HEK293T (cell line): ENCODE data around the gene WNK2.

Experiments
- CTCF ChIA-PET: fragments of 350-600 bp; formaldehyde crosslinking; extraction: SDS; loops from one replicate; lab custom pipeline; 2021; ENCODE audit warnings: antibody characterized with exemption, inconsistent platforms; lab: Yijun Ruan, JAX
- POLR2A ChIA-PET: fragments of 350-600 bp; formaldehyde crosslinking; extraction: SDS; loops from one replicate; lab custom pipeline; 2020; ENCODE audit warnings: antibody characterized with exemption, inconsistent platforms; lab: Yijun Ruan, JAX
- DNase-seq: peaks from one replicate; pipeline ENCODE4 v3.0.0; 2012; ENCODE audit warnings: mixed read lengths; ENCODE audit errors: extremely low spot score
- ARNT ChIP-seq: fragments of 450-650 bp; IDR thresholded peaks from 2 replicates; pipeline ENCODE4 v1.6.1; 2017; ENCODE audit warnings: mild to moderate bottlenecking
- BHLHE40 ChIP-seq: fragments of 450-650 bp; IDR thresholded peaks from 2 replicates; pipeline ENCODE4 v1.6.1; 2016; ENCODE audit warnings: mild to moderate bottlenecking, moderate library complexity, borderline replicate concordance
- CTBP1 ChIP-seq: fragments of 450-650 bp; IDR thresholded peaks from 2 replicates; pipeline ENCODE4 v1.6.1; 2016; ENCODE audit warnings: borderline replicate concordance
- ELF4 ChIP-seq: fragments of 450-650 bp; IDR thresholded peaks from 2 replicates; pipeline ENCODE4 v1.6.1; 2017; ENCODE audit warnings: antibody characterized with exemption
- FOXA1 ChIP-seq: fragments of 450-650 bp; IDR thresholded peaks from 2 replicates; pipeline ENCODE4 v1.6.1; 2016; ENCODE audit warnings: mild to moderate bottlenecking
- FOXK2 ChIP-seq: fragments of 450-650 bp; IDR thresholded peaks from 2 replicates; pipeline ENCODE4 v1.6.1; 2016; ENCODE audit warnings: mild to moderate bottlenecking
- FOXM1 ChIP-seq: fragments of 450-650 bp; IDR thresholded peaks from 2 replicates; pipeline ENCODE4 v1.6.1; 2017; ENCODE audit warnings: mild to moderate bottlenecking, borderline replicate concordance
- HDGF ChIP-seq: fragments of 450-650 bp; IDR thresholded peaks from 2 replicates; pipeline ENCODE4 v1.6.1; 2017; ENCODE audit warnings: antibody characterized with exemption, borderline replicate concordance
- L3MBTL2 ChIP-seq: fragments of 450-650 bp; conservative IDR thresholded peaks from 2 replicates; pipeline ENCODE4 v1.6.1; 2016; ENCODE audit warnings: mild to moderate bottlenecking
- LEF1 ChIP-seq: fragments of 450-650 bp; IDR thresholded peaks from 2 replicates; pipeline ENCODE4 v1.6.1; 2017; ENCODE audit warnings: mild to moderate bottlenecking, borderline replicate concordance
- NFRKB ChIP-seq: fragments of 450-650 bp; IDR thresholded peaks from 2 replicates; pipeline ENCODE4 v1.6.1; 2016; ENCODE audit warnings: mild to moderate bottlenecking, moderate library complexity
- PKNOX1 ChIP-seq: fragments of 450-650 bp; IDR thresholded peaks from 2 replicates; pipeline ENCODE4 v1.6.1; 2016
- SP1 ChIP-seq: fragments of 450-650 bp; IDR thresholded peaks from 2 replicates; pipeline ENCODE4 v1.6.1; 2017
- SUZ12 ChIP-seq: fragments of 450-650 bp; IDR thresholded peaks from 2 replicates; pipeline ENCODE4 v1.6.1; 2016; ENCODE audit warnings: mild to moderate bottlenecking
- TARDBP ChIP-seq: fragments of 450-650 bp; IDR thresholded peaks from 2 replicates; pipeline ENCODE4 v1.6.1; 2016
- ZNF384 ChIP-seq: fragments of 450-650 bp; IDR thresholded peaks from 2 replicates; pipeline ENCODE4 v1.6.1; 2016

The WNK2 gene

GRCh38 chr9:93230185-93230584 lies 46.2 kb downstream of the WNK2 start:
- TF ChIP-seq NFRKB: no peak
- TF ChIP-seq ARNT: no peak
- TF ChIP-seq ELF4: no peak
- no peak for TF ChIP-seq FOXK2
- no peak for TF ChIP-seq LEF1
- no peak for TF ChIP-seq SP1
- no peak for TF ChIP-seq FOXA1
- TF ChIP-seq SUZ12: no peak
- TF ChIP-seq FOXM1: no peak
- no peak for TF ChIP-seq TARDBP
- ChIA-PET POLR2A (no interaction called here), CTCF (interaction anchor here (0.6 kb wide), 1 partner anchor 58 kb away, joined by 3 read pairs; no protein-coding TSS in a partner anchor)
- DNase-seq: no peak

- CTCF ChIA-PET: interaction anchor here (0.6 kb wide), 1 partner anchor 57 kb away, joined by 3 read pairs; no protein-coding TSS in a partner anchor
- POLR2A ChIA-PET: no interaction called here
- TF ChIP-seq L3MBTL2: no peak
- TF ChIP-seq FOXM1: no peak
- no peak for TF ChIP-seq ARNT
- no peak for TF ChIP-seq FOXA1
- TF ChIP-seq BHLHE40: no peak
- TF ChIP-seq SUZ12: no peak
- TF ChIP-seq ELF4: no peak
- TF ChIP-seq FOXK2: no peak
- TF ChIP-seq CTBP1: no peak
- no peak for TF ChIP-seq ZNF384
- no peak for TF ChIP-seq TARDBP
- no peak for TF ChIP-seq SP1
- no peak for TF ChIP-seq NFRKB
- no peak for TF ChIP-seq HDGF
- TF ChIP-seq LEF1: no peak
- TF ChIP-seq PKNOX1: no peak
- no peak for DNase-seq
Observed at GRCh38 chr9:93230601-93231000, 46.7 kb downstream of the WNK2 start.

GRCh38 chr9:93231121-93231694 lies 47.3 kb downstream of the WNK2 start:
- POLR2A ChIA-PET: no interaction called here

GRCh38 chr9:93231716-93232115 lies 47.8 kb downstream of the WNK2 start:
- TF ChIP-seq NFRKB: no peak
- no peak for TF ChIP-seq FOXK2
- TF ChIP-seq TARDBP: no peak
- no peak for TF ChIP-seq L3MBTL2
- no peak for TF ChIP-seq PKNOX1
- no peak for DNase-seq
- ChIA-PET CTCF (no interaction called here), POLR2A (no interaction called here)

More at GRCh38 chr9:93231121-93231694, 47.3 kb downstream of the WNK2 start:
- CTCF ChIA-PET: no interaction called here
- TF ChIP-seq FOXM1: no peak
- no peak for TF ChIP-seq NFRKB
- no peak for TF ChIP-seq LEF1
- no peak for TF ChIP-seq FOXA1
- TF ChIP-seq L3MBTL2: no peak
- TF ChIP-seq FOXK2: no peak
- TF ChIP-seq ELF4: no peak
- no peak for TF ChIP-seq BHLHE40
- TF ChIP-seq TARDBP: no peak
- no peak for TF ChIP-seq PKNOX1
- no peak for TF ChIP-seq ARNT
- TF ChIP-seq CTBP1: no peak
- no peak for TF ChIP-seq SUZ12
- TF ChIP-seq ZNF384: no peak
- DNase-seq: no peak

GRCh38 chr9:93232388-93232960 lies 48.5 kb downstream of the WNK2 start:
- CTCF ChIA-PET: no interaction called here
- TF ChIP-seq HDGF (no peak), CTBP1 (no peak), FOXK2 (no peak), PKNOX1 (no peak), L3MBTL2 (no peak), ELF4 (no peak), ZNF384 (no peak), SP1 (no peak), BHLHE40 (no peak), SUZ12 (no peak), FOXA1 (no peak), LEF1 (no peak), TARDBP (no peak)
- no peak for DNase-seq
- POLR2A ChIA-PET: no interaction called here

GRCh38 chr9:93233033-93233432 lies 49.1 kb downstream of the WNK2 start:
- DNase-seq: no peak
- TF ChIP-seq SP1: no peak
- no peak for TF ChIP-seq TARDBP
- TF ChIP-seq FOXA1: no peak
- TF ChIP-seq BHLHE40: no peak
- TF ChIP-seq FOXM1: no peak
- no peak for TF ChIP-seq FOXK2
- no peak for TF ChIP-seq L3MBTL2
- TF ChIP-seq ELF4: no peak
- no peak for TF ChIP-seq ZNF384
- no peak for TF ChIP-seq CTBP1
- TF ChIP-seq SUZ12: no peak
- TF ChIP-seq LEF1: no peak
- TF ChIP-seq ARNT: no peak
- ChIA-PET POLR2A (no interaction called here), CTCF (no interaction called here)
